ENCODE data around the gene COX20. TPM values are rescaled to one million over a fixed set of nuclear protein-coding genes. Genes with fewer than 3 reads are reported as not detected.
A peak's percentile ranks its signal among the peaks of the same experiment; 100 is the strongest.

Gene COX20
- polyA plus RNA-seq, 1 donor from 2014 or later, result 36.9 TPM

DNA sequence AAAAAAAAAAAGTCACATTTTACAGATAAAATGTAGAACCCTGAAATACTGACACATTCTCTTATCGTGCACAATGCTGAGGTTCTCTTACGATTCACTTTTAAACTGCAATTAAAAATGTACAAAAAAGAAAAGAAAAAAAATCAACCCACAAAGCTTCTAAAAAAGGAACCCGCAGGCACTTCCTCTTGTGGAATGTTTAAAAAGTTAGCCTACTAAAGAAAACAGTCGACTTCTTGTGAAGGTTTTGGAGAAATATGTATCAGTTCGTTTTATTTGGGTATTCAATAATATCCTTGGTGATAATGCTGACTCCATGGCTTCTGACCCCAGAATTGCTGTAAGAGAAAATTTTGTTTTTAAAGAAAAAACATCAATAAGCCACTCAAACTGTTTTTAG is 18.7 kb downstream of the COX20 start:
- no peaks in the 10 kb centered on the region for H3K9me3 Mint-ChIP-seq
- no peaks in the 10 kb centered on the region for H3K27me3 Mint-ChIP-seq
- peaks cover 5% of the 10 kb centered on the region for H3K36me3 Mint-ChIP-seq
- H3K4me1 Mint-ChIP-seq, result peaks cover 27 to 52% (median 42%) of the 10 kb centered on the region in 3 donors
- peak overlapping the region in 2 of 4 donors; percentile 47 to 63 for H3K4me3 Mint-ChIP-seq
- H3K27ac Mint-ChIP-seq, result peak overlapping the region in 2 of 3 donors; percentile 31 to 87

DNA sequence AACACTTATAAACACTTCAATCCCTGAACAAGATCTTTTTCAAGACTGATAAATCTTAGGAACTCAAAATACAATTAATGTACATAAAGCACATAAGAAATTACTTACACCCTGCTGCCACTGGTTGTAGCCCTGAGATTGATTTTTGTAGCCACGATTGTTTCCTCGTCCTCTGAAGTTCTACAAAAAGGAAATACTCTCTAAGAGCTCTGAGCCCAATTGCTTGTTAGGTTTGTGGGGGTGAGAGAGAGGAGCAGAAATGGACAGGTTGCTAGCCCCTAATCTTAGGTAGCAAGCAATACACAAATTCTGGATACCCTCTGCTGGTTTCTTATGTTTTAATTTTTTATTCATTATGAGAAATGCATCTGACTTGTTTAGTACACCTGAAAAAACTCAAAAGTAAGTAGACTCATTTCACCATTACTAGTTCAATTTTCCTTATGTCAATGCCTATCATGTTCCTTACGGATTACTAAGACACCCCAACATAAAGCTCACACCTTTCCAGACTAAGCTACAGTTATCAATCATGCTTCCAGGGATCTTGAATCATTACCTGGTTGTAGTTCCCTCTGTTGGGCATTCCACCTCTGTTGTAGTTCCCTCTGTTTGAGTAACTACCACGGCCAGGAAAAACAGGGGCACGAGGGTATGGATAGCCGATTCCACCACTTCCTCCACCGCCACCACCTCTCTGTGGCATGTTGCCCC is 19.6 kb downstream of the COX20 start:
- H3K27me3 Mint-ChIP-seq, result no peaks in the 10 kb centered on the region
- H3K36me3 Mint-ChIP-seq, result peaks cover 5% of the 10 kb centered on the region
- H3K4me3 Mint-ChIP-seq, result peak overlapping the region in 3 of 4 donors; percentile 8 to 75 (median 43)
- peak overlapping the region; percentile 82 to 88 (median 87) for H3K27ac Mint-ChIP-seq
- H3K9me3 Mint-ChIP-seq, result no peaks in the 10 kb centered on the region
- H3K4me1 Mint-ChIP-seq, result peaks cover 29 to 45% (median 38%) of the 10 kb centered on the region in 3 donors

DNA sequence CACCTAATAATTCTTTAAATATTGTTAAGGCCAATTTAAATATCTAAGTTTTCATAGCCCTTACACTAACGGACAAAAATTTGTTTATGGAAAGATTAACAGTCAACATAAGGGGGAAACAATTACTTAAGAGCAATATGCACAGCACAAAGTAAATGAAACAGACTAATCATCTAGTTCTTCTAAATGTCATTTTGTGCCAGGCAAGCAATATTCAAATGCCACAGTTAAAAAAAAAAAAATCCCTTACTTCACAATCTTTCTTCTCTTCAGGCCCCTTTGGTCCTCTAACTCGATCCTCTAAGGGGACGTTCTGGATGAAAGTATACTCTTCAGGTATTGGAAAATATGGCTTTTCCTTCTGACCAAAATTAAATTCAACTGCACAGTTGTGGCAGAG is 22.3 kb downstream of the COX20 start:
- H3K9me3 Mint-ChIP-seq, result no peaks in the 10 kb centered on the region
- H3K27me3 Mint-ChIP-seq, result no peaks in the 10 kb centered on the region
- H3K4me3 Mint-ChIP-seq, result peak overlapping the region in 1 of 4 donors; percentile 57
- H3K36me3 Mint-ChIP-seq, result peaks cover 4% of the 10 kb centered on the region
- peaks cover 43 to 59% (median 57%) of the 10 kb centered on the region in 3 donors for H3K4me1 Mint-ChIP-seq
- H3K27ac Mint-ChIP-seq, result peak overlapping the region; percentile 53 to 87 (median 67)

DNA sequence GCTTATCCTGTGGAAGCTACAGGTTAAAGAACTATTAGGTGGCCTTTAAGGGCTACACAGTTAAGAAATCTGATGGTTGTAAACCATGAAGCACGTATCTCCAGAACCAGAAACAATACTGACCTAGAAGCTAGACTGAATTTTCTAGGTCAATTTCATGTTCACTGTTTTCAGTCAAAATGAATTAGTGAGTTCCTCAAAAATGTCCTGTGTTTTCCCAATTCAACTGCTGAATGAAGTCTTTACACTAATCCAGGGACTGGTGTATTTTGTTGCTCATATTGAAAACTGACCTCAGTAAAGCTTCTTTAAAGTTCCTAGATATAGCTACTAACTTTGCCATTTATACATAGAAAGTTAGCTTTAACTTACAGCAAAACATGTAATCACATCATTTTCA is 22.9 kb downstream of the COX20 start:
- peak overlapping the region in 1 of 4 donors; percentile 51 for H3K4me3 Mint-ChIP-seq

DNA sequence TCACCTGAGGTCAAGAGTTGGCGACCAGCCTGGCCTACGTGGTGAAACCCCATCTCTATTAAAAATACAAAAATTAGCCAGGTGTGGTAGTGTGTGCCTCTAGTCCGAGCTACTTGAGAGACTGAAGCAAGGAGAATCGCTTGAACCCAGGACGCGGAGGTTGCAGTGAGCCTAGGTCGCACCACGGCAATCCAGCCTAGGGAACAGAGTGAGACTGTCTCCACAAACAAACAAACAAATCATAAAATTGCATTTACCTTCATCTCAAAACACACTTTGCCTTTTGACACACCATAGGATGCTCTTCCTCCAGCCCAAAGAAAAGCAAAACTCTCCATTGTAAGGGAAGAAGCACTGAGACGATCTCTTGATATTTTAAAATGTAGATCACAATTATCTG is 24.6 kb downstream of the COX20 start:
- Mint-ChIP-seq H3K27me3 (no peaks in the 10 kb centered on the region), H3K9me3 (no peaks in the 10 kb centered on the region), H3K4me1 (peaks cover 36 to 50% (median 49%) of the 10 kb centered on the region in 3 donors), H3K36me3 (peaks cover 4% of the 10 kb centered on the region), H3K27ac (peak overlapping the region in 2 of 3 donors; percentile 78 to 94), H3K4me3 (peak overlapping the region; percentile 38 to 99 (median 86))

More for the DNA sequence above, 22.9 kb downstream of the COX20 start:
- Mint-ChIP-seq H3K9me3 (no peaks in the 10 kb centered on the region), H3K27me3 (no peaks in the 10 kb centered on the region), H3K27ac (peak overlapping the region; percentile 53 to 87 (median 67)), H3K36me3 (peaks cover 4% of the 10 kb centered on the region), H3K4me1 (peaks cover 43 to 59% (median 57%) of the 10 kb centered on the region in 3 donors)

DNA sequence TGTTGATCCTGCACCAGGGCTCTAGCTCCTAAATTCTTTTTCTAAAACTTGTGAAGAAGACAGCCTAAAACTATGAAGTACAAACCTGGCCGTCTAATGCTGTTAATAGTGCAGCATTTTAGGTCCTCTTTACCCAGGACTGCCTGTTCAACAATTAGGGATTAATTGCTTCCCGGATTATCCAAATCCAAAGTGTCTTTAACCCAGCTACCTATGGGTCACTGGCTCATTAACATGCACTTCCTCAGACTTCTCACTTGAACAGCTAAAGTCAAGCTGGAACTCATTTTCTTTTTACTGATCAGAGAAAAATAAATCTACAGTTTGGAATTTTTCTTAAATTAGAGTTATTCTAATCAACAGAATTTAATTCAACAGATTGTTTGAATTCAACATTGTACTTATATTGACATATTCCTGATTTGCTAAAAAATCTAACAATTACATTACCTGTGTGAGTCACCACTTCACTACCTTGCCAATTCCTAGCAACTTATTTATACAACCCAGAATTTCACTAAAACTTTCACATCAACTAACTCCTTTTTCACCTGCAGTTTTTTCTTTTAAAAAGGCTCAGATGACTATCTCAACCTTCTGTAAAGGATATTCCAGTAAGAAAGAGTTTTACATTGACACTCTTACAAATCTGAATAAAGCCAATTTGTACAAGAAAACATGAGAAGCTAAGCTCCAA is 25.6 kb downstream of the COX20 start:
- Mint-ChIP-seq H3K9me3 (no peaks in the 10 kb centered on the region), H3K4me1 (peaks cover 35 to 47% (median 45%) of the 10 kb centered on the region in 3 donors), H3K4me3 (peak overlapping the region; percentile 74 to 99 (median 92)), H3K27ac (peak overlapping the region; percentile 76 to 94 (median 94)), H3K27me3 (no peaks in the 10 kb centered on the region), H3K36me3 (peaks cover 3% of the 10 kb centered on the region)

DNA sequence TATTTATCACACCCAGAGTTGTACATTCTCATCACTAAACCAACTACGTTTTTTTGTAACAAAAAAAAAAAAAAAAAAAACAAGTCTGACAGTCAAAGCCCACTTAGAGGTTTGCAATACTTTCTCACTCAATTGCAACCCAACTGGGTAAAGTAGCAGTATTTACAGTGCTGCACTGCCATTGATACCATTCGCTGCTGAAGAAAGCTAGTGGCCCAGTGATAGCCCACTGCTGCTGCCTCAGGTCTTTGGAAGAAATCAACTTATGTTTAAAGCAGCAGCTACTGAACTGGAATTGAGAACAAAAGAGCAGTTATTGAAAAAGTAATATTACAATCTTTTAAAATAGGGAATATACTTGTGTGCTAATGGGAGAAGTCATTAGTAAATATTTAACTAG is 26.2 kb downstream of the COX20 start:
- no peaks in the 10 kb centered on the region for H3K9me3 Mint-ChIP-seq
- H3K4me1 Mint-ChIP-seq, result peaks cover 35 to 46% (median 44%) of the 10 kb centered on the region in 3 donors

DNA sequence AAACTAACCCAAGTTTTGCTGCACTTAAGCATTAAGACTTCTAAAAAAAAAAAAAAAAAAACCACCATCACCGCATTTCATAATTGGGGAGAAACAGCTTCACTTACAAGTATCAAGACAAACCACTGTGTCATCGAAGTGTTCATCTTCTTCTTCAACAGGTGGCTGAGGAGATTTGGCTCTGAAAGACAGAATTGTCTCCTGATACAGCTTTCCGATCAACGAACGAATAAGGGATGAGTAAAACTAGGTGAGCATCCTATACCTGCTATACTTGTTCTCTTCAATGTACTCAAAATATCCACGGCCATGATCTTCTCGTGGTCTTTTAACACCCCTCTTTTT is 26.9 kb downstream of the COX20 start:
- H3K4me3 Mint-ChIP-seq, result peak overlapping the region; percentile 88 to 99 (median 96)
- no peaks in the 10 kb centered on the region for H3K9me3 Mint-ChIP-seq
- peaks cover 35 to 46% (median 42%) of the 10 kb centered on the region in 3 donors for H3K4me1 Mint-ChIP-seq
- H3K27me3 Mint-ChIP-seq, result no peaks in the 10 kb centered on the region
- H3K36me3 Mint-ChIP-seq, result peaks cover 3% of the 10 kb centered on the region
- peak overlapping the region; percentile 94 to 99 (median 94) for H3K27ac Mint-ChIP-seq

More for the DNA sequence above, 26.2 kb downstream of the COX20 start:
- peaks cover 3% of the 10 kb centered on the region for H3K36me3 Mint-ChIP-seq
- H3K27ac Mint-ChIP-seq, result peak overlapping the region; percentile 76 to 94 (median 94)
- H3K27me3 Mint-ChIP-seq, result no peaks in the 10 kb centered on the region
- H3K4me3 Mint-ChIP-seq, result peak overlapping the region; percentile 74 to 99 (median 92)

DNA sequence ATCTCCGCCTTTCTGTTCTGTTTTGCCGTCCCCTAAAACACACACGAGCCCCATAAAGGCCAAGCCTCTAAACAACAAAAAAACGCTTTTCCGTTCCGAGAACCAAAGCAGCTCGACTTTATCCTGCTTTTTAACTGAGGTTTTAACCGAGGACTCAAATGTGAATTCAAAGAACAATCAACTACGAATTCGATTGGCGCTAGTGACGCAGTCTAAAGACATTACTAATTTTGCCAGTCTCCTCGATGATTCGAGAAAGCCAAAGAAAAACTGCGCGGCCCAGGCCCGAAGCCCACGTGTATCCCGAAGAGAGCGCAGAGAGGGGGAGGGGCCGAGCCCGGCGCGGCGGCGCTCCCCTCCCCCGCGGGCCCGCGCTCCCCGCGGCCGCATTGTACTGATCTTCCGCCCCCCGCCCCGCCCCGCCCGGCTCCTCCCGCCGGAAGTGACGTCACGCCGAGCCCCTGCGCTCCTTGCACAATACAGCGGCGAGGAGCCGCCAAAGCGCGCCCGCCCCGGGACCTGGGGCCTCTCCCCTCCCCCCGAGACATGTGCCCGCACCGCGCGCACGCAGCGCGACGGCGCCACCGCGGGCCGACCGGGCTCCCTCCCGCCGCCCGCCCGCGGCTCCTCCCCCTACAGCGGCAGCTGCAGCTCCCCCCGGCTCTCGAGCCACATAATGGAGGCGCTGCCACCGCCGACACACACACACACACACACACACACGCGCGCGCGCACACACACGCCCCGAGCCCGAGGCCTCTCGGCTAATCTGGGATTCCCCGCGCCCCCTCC is 27.4 kb downstream of the COX20 start:
- Mint-ChIP-seq H3K27me3 (no peaks in the 10 kb centered on the region), H3K4me3 (peak overlapping the region; percentile 88 to 99 (median 96)), H3K4me1 (peaks cover 35 to 46% (median 42%) of the 10 kb centered on the region in 3 donors), H3K36me3 (peaks cover 3% of the 10 kb centered on the region), H3K27ac (peak overlapping the region; percentile 94 to 99 (median 94)), H3K9me3 (no peaks in the 10 kb centered on the region)

DNA sequence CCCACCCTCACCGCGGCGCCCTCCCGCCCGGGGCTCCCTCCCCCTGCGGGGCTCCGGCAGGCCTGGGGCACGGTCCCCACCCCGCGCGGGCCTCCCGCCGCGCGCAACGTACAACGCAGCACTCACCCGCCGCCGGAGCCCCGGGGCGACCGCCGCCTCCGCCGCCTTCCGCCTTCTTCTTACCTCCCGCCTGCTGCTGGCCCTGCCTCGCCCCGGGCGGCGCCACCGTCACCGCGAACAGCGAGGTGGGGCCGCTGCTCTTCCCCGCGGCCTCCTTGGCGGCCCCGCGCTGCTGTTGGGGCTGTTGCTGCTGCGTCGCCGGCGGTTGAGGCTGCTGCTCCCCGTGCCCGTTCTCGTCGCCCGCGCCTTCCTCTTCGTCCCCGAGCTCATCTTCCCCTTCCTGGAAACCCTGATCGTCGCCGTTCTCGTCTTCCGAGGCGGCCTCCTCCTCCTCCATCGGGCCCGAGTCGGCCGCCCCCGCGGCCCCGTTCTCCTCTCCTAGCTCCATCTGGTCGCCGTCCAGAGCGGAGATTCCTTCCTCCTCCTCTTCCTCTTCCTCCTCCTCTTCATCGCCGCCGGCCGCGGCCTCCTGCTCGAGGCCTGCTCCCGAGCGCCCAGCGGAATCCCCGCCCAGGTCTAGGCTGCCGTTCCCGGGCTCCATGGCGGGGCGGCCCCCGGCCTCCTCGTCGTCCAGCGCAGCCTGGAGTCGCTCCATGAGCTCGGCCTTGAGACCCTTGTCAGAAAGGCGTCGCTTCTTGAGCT is 28.2 kb downstream of the COX20 start:
- no peaks in the 10 kb centered on the region for H3K9me3 Mint-ChIP-seq
- H3K4me1 Mint-ChIP-seq, result peaks cover 33 to 44% (median 38%) of the 10 kb centered on the region in 3 donors
- peak overlapping the region; percentile 94 to 99 (median 94) for H3K27ac Mint-ChIP-seq
- H3K36me3 Mint-ChIP-seq, result peaks cover 3% of the 10 kb centered on the region
- H3K4me3 Mint-ChIP-seq, result peak overlapping the region; percentile 88 to 99 (median 96)
- H3K27me3 Mint-ChIP-seq, result no peaks in the 10 kb centered on the region

DNA sequence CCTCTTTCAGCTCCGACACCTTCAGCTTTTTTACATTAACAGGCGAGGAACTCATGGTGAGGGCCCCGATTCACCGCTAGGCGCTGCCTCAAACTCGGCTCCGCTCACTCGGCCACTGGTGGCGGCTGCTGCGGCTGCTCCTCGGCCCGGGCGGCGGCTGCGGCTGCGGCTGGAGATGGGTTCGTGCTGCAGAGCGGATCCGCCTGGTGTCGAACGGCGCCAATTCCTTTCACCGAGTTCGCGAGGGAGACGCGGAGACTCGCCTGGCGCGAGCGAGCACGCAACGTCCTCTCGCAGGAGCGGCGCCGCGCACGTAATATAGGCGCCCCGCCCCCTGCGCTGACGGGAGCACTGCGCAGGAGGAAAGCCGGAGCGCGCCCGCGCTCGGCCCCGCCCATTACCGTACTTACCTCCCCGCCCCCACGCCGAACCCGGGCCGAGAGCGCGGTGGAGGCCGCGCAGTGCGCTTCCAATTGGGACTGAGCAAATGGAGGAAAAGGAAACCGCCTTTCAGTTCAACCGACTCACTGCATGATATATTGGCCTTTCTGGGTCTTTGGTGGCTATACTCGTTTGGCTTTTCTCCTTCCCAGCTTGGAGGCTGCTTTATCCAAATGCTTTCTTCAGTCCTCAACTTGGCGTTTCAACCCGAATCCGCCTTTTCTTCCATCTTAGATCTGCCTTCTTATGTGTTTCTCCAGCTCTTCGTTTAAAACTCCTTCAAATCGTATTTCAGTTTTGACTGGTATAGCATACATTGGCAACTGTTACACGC is 29.0 kb downstream of the COX20 start, which contains the start of gene HNRNPU:
Gene HNRNPU, minus strand, starts transcription at position 291 of the 775 bp plus-strand sequence. Its CDS starts 236 bp downstream, at position 55.
- no peaks in the 10 kb centered on the region for H3K27me3 Mint-ChIP-seq
- H3K4me1 Mint-ChIP-seq, result peaks cover 27 to 39% (median 34%) of the 10 kb centered on the region in 3 donors
- H3K27ac Mint-ChIP-seq, result peak within 1 kb of the TSS; percentile 94 to 99 (median 94)
- no peaks in the 10 kb centered on the region for H3K9me3 Mint-ChIP-seq
- H3K4me3 Mint-ChIP-seq, result peak within 1 kb of the TSS; percentile 88 to 99 (median 96)
- peaks cover 2% of the 10 kb centered on the region for H3K36me3 Mint-ChIP-seq

DNA sequence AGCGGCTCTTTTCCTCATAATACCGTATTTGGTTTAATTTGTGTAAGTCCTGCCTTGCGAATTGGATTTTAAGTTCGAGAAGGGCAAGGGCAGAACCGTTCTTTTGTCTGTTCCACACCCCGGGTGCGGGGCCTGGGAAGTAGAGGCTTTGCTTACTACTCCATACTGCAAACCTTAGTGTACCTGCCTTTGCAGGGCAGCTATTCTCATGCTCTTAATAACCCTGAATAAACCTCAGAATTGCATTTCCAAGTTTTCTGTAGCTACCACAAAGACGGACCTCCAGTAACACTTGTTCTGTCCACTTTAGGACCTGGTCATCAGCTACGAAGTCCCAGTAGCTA is 29.5 kb downstream of the COX20 start:
- Mint-ChIP-seq H3K9me3 (no peaks in the 10 kb centered on the region), H3K36me3 (peaks cover 2% of the 10 kb centered on the region), H3K4me1 (peaks cover 26 to 39% (median 34%) of the 10 kb centered on the region in 3 donors), H3K27me3 (no peaks in the 10 kb centered on the region), H3K4me3 (peak overlapping the region; percentile 88 to 99 (median 96)), H3K27ac (peak overlapping the region; percentile 94 to 99 (median 94))

DNA sequence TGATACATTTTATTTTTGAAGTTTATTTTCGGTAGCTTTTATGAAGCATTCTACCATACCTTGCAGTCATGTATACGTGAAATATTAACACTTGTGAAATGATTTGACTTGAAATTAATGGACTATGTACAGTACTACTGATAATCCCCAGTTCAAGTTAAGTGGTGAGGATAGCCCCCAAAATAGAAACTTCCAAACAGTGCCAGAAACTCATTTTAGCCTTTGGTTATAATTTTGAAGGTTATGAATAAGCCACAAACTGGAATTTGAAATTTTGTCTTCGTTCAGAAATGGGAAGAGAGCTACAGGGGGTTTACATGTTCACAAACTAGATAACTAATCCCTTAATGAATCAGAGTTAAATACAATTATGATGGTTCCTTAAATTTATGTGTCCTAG is 30.4 kb downstream of the COX20 start:
- Mint-ChIP-seq H3K27me3 (no peaks in the 10 kb centered on the region), H3K36me3 (peaks cover 2% of the 10 kb centered on the region), H3K27ac (peak overlapping the region; percentile 41 to 94 (median 94)), H3K4me1 (peaks cover 21 to 30% (median 26%) of the 10 kb centered on the region in 3 donors), H3K4me3 (peak overlapping the region in 2 of 4 donors; percentile 88 to 95), H3K9me3 (no peaks in the 10 kb centered on the region)
